ENCODE measurements around the gene TNP2.

Gene TNP2

DNA sequence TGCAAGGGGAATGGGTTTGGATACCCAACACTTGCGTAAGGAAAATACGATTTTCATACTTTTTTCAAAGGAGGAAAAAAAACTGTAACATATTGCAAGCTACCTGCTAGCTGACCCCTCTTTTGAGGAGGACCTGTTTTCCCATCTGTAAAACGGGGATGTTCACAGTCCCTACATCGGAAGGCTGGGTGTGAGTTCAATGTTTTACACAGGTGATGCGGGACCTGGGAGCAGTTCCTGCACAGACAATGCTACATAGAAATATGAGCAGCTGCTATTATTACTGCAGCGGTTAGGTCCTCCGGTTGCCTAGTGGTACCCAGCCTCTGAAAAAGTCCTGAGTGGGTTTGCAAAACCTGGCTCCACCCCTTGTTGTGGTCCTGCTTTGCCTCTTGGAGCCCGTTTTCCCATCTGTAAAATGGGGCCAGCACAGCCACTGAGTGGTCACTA, 16.6 kb downstream of the TNP2 start:
- Mint-ChIP-seq H3K36me3 (ENCODE audit: low read depth) (no peaks in the 10 kb centered on the region), H3K9me3 (no peaks in the 10 kb centered on the region), H3K4me3 (no peak overlapping the region), H3K4me1 (peaks cover 37% of the 10 kb centered on the region), H3K27me3 (ENCODE audit: low read depth, poor library complexity) (peaks cover 25% of the 10 kb centered on the region), H3K27ac (no peak overlapping the region)
- TF ChIP-seq, protein P1, sequence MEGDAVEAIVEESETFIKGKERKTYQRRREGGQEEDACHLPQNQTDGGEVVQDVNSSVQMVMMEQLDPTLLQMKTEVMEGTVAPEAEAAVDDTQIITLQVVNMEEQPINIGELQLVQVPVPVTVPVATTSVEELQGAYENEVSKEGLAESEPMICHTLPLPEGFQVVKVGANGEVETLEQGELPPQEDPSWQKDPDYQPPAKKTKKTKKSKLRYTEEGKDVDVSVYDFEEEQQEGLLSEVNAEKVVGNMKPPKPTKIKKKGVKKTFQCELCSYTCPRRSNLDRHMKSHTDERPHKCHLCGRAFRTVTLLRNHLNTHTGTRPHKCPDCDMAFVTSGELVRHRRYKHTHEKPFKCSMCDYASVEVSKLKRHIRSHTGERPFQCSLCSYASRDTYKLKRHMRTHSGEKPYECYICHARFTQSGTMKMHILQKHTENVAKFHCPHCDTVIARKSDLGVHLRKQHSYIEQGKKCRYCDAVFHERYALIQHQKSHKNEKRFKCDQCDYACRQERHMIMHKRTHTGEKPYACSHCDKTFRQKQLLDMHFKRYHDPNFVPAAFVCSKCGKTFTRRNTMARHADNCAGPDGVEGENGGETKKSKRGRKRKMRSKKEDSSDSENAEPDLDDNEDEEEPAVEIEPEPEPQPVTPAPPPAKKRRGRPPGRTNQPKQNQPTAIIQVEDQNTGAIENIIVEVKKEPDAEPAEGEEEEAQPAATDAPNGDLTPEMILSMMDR (IDR thresholded peaks at IDR 0.05): no peak
- no peak for DNase-seq

DNA sequence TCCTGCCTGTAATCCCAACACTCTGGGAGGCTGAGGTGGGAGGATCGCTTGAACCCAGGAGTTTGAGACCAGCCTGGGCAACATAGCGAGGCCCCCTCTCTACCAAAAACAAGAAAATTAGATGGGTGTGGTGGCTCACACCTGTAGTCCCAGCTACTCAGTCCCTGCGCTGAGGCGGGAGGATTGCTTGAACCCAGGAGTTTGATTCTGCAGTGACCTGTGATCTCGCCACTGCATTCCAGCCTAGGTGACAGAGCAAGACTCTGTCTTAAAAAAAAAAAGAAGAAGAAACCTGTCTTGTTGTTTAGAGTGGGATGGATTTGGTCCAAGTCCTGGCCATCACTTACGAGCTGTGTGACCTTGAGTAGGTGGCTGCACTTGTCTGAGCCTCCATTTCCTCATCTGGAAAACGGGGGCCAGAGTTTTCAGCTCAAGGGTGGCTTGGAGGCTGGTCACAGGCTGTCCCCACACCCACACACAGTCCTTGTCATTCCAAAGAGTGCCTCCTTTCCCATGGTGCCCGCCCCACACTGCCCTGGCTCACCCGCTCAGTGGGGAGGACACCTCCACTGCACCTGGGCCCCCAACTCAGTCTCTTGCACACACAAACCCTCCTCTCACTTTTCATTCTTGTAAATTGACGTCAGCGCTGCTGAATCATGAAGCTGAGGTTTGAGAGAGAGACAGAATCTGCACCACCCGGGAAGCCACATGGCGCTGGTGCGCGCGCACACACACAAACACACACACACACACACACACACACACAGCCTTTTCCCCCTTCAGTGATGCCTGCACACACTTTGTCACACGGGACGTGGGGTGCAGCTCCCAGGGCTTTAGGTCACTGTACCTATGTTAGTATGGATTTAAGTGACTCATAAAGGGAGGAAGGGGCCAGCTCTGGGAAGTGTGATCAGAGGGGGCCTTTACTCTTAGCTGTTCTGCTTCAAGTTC, 17.3 kb downstream of the TNP2 start:
- H3K9me3 Mint-ChIP-seq: no peaks in the 10 kb centered on the region
- peaks cover 30% of the 10 kb centered on the region for H3K4me1 Mint-ChIP-seq
- H3K27ac Mint-ChIP-seq: no peak overlapping the region
- no peak for DNase-seq
- no peaks in the 10 kb centered on the region for H3K36me3 Mint-ChIP-seq (ENCODE audit: low read depth)
- TF ChIP-seq, protein P1 (IDR thresholded peaks at IDR 0.05): no peak
- H3K4me3 Mint-ChIP-seq: no peak overlapping the region
- peaks cover 29% of the 10 kb centered on the region for H3K27me3 Mint-ChIP-seq (ENCODE audit: low read depth, poor library complexity)

GRCh38 chr16:11250786-11251524, 18.2 kb downstream of the TNP2 start:
- peaks cover 29% of the 10 kb centered on the region for H3K27me3 Mint-ChIP-seq (ENCODE audit: low read depth, poor library complexity)
- H3K9me3 Mint-ChIP-seq: no peaks in the 10 kb centered on the region
- no peak overlapping the region for H3K27ac Mint-ChIP-seq
- DNase-seq: no peak
- TF ChIP-seq, protein P1 (IDR thresholded peaks at IDR 0.05): no peak
- no peak overlapping the region for H3K4me3 Mint-ChIP-seq
- H3K36me3 Mint-ChIP-seq (ENCODE audit: low read depth): no peaks in the 10 kb centered on the region
- peaks cover 30% of the 10 kb centered on the region for H3K4me1 Mint-ChIP-seq

DNA sequence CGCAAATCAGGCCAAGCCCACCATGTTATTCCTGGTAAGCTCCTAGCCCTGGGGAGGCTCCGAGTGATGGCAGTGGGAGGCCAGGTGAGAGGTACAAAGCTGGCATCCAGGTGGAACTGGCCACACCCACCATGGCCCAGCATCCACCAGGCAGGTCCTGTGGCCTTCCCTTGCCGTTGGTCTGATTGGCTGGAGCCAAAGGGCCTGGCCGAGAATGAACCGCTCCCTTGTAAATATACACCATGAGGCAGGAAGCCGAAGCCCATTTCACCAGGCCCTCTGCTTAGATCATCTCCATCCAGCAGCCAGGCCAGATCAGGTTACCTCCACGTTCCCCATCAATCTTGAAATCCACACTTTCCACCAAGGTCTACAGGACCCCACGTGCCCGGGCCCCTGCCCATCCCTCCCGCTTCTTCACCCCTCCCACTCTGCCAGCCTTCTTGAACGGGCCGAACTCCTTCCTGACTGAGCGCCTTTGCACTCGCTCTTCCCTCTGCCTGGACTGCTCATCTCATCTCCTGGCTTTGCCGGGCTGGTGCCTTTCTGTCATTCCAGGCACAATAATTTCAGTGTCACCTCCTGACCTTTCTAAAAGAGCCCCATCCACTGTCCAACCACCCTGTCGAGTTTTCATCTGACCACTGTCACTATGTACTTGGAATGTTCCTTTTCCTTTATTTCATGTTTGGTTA, 18.9 kb downstream of the TNP2 start:
- Mint-ChIP-seq H3K27me3 (ENCODE audit: low read depth, poor library complexity) (peaks cover 29% of the 10 kb centered on the region), H3K9me3 (no peaks in the 10 kb centered on the region), H3K4me3 (no peak overlapping the region), H3K36me3 (ENCODE audit: low read depth) (no peaks in the 10 kb centered on the region), H3K4me1 (peaks cover 35% of the 10 kb centered on the region), H3K27ac (no peak overlapping the region)
- TF ChIP-seq, protein P1 (IDR thresholded peaks at IDR 0.05): no peak
- DNase-seq: peak; percentile 38

- TF ChIP-seq, protein P1 (IDR thresholded peaks at IDR 0.05): no peak
- peak overlapping the region; percentile 25 for H3K27ac Mint-ChIP-seq
Observed at GRCh38 chr16:11249233-11250061, 19.7 kb downstream of the TNP2 start.

More at GRCh38 chr16:11249233-11250061, 19.7 kb downstream of the TNP2 start:
- no peaks in the 10 kb centered on the region for H3K36me3 Mint-ChIP-seq (ENCODE audit: low read depth)
- H3K9me3 Mint-ChIP-seq: no peaks in the 10 kb centered on the region
- H3K4me3 Mint-ChIP-seq: no peak overlapping the region
- no peak for DNase-seq
- H3K27me3 Mint-ChIP-seq (ENCODE audit: low read depth, poor library complexity): peaks cover 25% of the 10 kb centered on the region
- H3K4me1 Mint-ChIP-seq: peaks cover 38% of the 10 kb centered on the region

Measured in nephron progenitor cell (in vitro differentiated cells).